NT2/D1 (cell line): Measurements from ENCODE around the gene PANX2.

Experiments used
- SUZ12 ChIP-seq: IDR thresholded peaks from 2 replicates; pipeline ENCODE4 v1.6.1; 2011; ENCODE audit not compliant: insufficient read length, insufficient read depth; ENCODE audit errors: extremely low read depth
- YY1 ChIP-seq: IDR thresholded peaks from 2 replicates; pipeline ENCODE4 v1.6.1; 2011; ENCODE audit not compliant: insufficient read length, insufficient read depth
- ZNF274 ChIP-seq: IDR thresholded peaks from 2 replicates; pipeline ENCODE4 v1.6.1; 2011; ENCODE audit warnings: mild to moderate bottlenecking, low read depth, low read length

DNA sequence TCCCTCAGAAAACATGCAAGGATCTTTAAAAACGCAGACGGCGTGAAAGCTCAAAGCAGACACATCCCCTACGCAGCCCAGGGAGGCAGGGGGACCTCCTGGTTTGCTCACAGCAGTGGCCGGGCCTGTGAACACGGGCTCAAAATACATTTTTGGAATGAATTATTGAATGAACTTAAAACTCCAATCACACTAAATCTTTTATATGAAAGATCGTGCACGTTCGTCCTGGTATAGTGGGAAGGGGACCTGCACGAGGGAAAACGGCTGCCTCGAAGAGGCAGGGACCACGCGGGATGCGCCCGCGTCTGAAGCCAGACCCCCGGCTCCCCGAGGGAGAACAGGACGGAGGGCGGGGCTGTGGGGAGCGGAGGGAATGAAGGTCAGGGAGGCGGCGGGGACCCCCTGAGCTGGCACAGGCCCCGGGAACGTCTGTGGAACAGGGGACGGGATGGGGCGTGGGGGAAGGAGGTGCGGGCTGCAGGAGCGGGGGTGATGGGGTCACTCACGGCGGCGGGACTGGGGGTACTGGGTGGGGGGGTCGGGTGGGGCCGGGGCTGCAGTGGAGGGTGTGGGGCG, 1.3 kb upstream of the PANX2 start:
- TF ChIP-seq YY1, result no peak
- TF ChIP-seq SUZ12, result no peak
- TF ChIP-seq ZNF274, result no peak
